HG03521 (cell line): ENCODE results near the gene WNT7A.

Source experiments
- ATAC-seq: cut with Tn5 transposase; IDR thresholded peaks from one replicate; pipeline ENCODE4 v1.9.1; 2021; ENCODE audit warnings: mild to moderate bottlenecking, moderate library complexity; ENCODE audit not compliant: unreplicated experiment

WNT7A gene

DNA sequence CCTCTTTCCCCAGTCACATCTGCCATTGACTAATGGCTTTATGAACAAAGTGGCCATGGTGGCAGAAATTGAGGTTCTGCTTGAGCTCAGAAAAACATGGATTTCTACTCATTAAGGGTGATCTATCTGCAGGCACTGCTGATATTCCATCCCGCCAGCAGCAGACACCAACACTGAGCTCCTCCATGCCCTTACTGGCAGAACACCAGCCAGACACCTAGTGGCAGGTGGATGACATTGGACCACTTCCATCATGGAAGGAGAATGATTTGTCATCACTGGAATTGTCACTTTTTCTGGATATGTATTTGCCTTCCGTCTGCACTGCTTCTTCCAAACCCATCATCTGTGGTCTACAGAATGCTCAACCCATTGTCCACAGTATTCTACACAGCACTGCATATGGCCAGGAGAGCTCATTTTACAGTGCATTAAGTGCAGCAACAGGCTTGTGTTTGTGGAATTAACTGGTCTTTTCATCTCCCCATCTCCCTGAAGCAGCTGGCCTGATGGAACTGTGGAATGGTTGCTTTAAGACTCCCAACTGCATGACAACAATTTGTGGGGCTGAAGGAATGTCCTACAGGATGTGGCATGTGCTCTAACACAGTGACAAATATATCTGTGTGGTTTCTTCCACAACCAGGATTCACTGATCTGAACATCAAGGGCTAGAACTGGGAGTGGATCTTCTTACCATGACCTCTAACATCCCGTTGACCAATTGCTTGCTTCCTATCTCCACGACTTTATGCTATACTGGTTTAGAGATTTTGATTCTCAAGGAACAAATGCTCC, 103.4 kb downstream of the WNT7A start:
- ATAC-seq, result no peak

DNA sequence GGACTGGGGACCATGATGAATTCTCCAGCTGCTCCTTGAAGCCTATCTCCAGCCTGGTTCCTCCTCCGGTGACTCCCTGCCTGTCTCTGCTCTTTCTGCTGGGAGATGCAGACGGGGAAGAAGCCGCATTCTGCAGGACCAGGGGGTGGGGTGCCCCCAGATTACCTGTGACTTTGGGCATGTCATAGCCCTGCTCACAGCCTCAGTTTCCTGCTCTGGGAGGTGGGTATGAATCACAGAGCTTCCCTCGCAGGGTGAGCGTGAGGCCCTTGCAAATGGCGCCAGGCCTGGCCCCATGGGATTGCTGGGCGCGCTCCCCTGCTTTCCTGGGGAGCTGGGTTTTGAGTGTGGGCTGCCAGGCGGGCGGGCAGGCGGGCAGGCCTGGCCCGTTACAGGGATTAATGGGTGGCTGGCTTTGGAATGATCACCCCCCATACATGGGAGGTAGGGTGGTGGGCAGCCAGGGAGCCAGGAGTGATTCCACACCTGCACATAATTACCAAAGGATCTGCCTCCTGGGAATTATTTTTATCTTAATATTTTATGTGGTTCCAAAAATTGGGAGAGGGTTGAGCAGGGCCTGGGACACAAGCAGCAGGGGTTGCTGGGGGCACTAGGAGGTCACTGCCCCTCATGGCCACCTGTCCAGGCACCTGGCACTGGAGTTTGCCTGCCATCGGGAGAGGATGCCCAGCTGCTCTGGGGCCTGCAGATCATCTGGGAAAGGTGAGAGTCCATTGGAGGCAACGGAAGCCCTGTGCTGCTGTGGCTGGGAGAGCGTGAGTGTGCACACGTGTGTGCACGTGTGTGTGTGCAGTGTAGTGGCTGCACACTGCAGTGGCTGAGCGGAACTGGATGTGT, 106.8 kb downstream of the WNT7A start:
- ATAC-seq, result no peak

DNA sequence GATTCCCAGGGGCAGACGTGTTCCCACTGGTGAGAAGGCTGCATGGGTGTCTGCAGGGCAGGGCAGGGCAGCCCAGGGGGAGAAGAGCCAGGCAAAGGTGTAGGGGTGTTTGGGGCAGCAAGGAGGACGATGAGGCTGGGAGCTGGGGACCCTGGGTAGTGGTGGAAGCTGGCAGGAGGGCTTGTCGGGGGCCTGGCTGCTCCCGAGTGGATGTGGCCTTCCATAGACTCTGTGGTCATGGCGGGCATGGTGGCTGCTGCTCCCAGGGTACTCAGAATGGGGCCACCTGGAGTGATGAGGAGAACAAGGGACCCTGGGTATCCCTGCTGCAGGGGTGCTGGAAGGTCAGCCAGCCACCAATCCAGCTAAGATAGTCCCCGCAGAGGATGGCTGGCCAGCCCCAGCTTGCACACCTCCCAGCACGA, 107.5 kb downstream of the WNT7A start:
- ATAC-seq, result no peak

DNA sequence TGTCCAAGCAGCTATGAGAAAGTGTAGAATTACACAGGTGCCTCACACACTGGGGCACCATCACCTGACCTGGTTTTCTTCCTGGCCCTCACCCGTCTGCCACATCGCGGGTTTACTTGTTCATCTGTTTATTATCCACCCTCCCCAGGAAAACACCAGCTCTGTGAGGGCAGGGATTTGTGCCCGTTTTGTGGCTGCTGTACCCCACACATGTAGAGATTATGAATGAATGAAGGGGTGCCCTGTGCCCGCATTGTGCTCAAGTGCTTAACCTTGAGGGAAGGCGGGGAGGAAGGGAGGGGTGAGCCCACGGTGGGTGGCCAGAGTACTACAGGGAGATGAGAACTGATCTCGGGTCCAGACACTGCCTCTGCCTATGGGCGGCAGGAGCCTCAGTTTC, 108.4 kb downstream of the WNT7A start:
- no peak for ATAC-seq

DNA sequence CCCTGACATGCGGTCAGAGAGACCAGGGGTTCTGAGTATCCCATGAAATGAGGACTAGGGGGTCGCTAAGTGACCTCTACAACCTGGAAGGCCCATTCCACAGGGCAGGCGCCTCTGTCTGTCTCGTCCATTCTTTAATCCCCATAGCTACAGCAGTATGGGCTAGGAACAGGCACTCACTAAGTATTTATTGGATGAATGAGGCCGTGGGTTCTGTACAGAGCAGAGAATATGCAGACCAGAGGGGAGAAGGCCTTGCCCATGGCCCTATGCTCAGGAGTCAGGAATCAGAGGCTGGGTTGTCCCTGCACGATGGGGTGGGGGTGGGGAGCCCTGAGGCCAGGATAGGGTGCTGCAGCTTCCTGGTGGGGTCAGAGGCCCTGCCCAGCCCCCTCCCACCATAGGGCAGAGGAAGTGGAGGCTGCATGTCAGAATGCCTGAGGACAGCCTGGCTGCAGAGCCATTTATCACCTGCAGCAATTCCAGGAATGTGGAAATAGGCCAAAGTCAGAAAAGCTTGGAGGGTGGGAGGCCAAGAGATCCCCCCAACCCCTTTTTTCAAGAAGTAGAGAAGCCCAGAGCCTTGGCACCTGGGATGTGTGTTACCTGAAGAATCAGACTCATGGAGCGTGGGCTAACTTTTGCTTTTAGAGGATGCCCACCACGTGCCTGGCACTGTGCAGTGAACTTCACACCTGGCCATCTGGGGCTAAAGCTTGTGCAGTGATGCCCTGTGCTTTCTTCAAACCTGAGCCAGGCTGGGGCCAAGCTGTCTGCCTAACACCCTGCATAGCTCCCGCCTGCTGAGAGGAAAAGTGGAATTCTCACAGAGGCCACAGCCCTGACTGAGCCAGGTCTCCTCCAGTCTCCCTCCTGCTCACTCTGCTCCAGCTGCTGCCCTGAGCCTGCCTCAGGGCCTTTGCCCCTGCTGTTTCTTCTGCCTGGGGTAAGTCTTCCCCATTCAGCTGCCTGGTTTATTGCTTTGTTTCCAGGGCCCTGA, 109.4 kb downstream of the WNT7A start:
- no peak for ATAC-seq

DNA sequence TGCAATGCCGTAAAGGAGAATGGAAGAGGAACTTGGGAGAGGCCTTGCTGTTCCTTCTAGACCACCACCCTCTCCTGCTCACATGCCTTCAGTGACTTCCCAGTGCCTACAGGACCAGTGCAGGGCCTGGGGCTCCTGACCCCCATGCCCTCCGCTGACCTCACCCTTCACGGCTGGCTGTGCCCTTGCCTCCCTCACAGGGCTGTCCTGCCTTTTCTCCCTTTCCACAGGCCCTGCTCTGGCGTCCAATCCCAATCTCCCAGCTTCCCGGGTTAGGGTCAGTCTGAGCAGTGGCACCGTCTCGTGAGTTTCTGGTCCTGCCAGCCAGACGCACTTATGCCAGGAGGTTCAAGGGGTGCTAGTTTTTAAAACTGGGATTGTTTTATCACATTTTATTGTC, 110.4 kb downstream of the WNT7A start:
- ATAC-seq, result no peak

DNA sequence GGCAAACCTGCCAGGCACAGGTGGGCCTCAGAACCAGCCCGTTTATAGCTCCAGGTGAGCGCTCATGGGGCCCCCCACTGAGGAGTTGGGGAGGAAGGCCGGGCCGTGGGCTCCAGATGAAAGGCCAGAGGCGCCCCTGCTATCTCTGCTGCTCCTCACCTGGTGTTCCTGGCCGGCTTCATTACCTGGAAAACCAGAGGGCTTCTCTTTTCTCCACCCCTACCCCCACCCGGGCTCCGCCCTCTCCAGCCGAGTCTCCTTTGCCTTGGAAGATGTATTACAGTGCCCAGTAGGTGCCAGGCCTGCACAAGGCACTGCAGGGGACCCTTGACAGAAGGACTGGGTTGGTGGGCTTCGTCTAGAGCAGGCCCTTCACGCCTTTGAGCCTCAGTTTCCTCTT, 111.4 kb downstream of the WNT7A start:
- no peak for ATAC-seq

DNA sequence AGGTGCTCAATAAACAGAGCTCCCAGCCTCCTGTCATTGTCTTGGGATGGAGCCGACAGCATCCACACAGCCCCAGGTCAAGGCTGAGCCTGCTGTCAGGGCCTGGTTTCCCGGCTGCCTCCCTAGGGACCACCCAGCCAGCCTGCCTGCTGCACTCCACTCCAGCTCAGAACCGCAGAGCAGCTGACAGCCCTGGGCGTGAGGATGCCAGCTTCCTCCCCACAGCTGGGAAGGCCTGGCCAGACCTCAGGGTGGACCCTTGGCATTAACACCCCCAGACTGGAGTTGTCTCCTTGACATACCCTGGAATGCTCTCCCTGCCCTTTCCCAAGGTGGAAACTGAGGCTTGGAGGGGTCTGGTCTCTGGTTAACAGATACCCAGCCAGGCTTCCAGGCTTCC, 112.0 kb downstream of the WNT7A start:
- no peak for ATAC-seq

DNA sequence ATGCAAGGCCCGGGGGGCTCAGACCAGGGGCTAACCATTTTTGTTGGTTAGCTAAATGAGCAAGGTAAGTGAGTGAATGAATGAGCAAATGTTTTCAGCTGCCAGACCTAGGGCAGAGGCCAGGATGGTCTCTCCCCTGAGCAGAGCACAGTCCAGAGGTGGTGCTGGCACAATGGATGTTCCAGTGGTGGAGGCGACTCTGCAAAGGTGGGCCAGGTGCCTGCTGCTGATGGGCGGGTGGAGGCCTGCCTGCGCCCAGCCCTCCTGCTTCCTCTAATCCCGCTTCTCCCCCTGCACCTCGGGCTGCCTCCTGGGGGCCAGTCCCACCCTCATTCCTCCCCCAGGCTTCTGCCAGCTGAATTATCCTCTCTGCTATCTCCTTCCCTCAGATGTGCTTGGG, 112.8 kb downstream of the WNT7A start:
- no peak for ATAC-seq
